ENCODE results near the gene NACA2.
"Not testable (repeated sequence)": the region's sequence is repeated elsewhere in the genome, so short reads cannot be mapped to it uniquely, and the experiment has no call there.

NACA2 gene

DNA sequence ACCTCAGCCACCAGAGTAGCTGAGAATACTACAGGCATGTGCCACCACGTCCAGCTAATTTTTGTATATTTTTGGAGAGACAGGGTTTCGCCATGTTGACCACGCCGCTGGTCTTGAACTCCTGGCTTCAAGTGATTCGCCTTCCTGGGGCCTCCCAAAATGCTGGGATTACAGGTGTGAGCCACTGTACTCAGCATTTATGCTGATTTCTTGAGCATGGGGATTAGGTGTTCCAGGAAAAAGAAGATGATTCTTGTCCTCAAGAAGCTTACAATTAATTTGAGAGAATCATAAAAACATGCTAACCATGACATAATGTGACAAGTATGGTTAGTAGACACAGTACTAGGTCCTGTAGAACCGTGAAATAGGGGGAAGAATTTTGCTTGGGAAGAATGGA is 30.9 kb downstream of the NACA2 start:
- H3K4me2 ChIP-seq (ENCODE audit: low read length): no peak overlapping the region
- no peaks in the 10 kb centered on the region for H3F3A ChIP-seq (ENCODE audit: control insufficient read depth, insufficient read depth)
- no peaks in the 10 kb centered on the region for H4K20me1 ChIP-seq (ENCODE audit: control insufficient read depth, insufficient read depth, low read depth, low read length)
- H3K9me2 ChIP-seq (replicated peaks; ENCODE audit: control insufficient read depth, low read length): no peaks in the 10 kb centered on the region
- H3K27me3 ChIP-seq (ENCODE audit: control insufficient read depth, low read length): no peaks in the 10 kb centered on the region
- no peaks in the 10 kb centered on the region for H3K9me3 ChIP-seq (ENCODE audit: control insufficient read depth, insufficient read depth, low read length)
- H3K4me1 ChIP-seq (ENCODE audit: control insufficient read depth, low read length): peaks cover 11% of the 10 kb centered on the region
- no peak overlapping the region for H3K4me3 ChIP-seq (ENCODE audit: low read length)
- H3K36me3 ChIP-seq (ENCODE audit: control insufficient read depth, low read length): no peaks in the 10 kb centered on the region
- no peak for TF ChIP-seq EZH2phosphoT487 (IDR thresholded peaks at IDR 0.05; ENCODE audit: borderline replicate concordance, low read length)
- TF ChIP-seq, protein P1, sequence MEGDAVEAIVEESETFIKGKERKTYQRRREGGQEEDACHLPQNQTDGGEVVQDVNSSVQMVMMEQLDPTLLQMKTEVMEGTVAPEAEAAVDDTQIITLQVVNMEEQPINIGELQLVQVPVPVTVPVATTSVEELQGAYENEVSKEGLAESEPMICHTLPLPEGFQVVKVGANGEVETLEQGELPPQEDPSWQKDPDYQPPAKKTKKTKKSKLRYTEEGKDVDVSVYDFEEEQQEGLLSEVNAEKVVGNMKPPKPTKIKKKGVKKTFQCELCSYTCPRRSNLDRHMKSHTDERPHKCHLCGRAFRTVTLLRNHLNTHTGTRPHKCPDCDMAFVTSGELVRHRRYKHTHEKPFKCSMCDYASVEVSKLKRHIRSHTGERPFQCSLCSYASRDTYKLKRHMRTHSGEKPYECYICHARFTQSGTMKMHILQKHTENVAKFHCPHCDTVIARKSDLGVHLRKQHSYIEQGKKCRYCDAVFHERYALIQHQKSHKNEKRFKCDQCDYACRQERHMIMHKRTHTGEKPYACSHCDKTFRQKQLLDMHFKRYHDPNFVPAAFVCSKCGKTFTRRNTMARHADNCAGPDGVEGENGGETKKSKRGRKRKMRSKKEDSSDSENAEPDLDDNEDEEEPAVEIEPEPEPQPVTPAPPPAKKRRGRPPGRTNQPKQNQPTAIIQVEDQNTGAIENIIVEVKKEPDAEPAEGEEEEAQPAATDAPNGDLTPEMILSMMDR (IDR thresholded peaks at IDR 0.05; ENCODE audit: low read depth, low read length, poor library complexity, severe bottlenecking): no peak
- no peaks in the 10 kb centered on the region for H3K79me2 ChIP-seq (ENCODE audit: control insufficient read depth, low read length)
- H3K27ac ChIP-seq (ENCODE audit: low read depth, low read length): no peak overlapping the region

DNA sequence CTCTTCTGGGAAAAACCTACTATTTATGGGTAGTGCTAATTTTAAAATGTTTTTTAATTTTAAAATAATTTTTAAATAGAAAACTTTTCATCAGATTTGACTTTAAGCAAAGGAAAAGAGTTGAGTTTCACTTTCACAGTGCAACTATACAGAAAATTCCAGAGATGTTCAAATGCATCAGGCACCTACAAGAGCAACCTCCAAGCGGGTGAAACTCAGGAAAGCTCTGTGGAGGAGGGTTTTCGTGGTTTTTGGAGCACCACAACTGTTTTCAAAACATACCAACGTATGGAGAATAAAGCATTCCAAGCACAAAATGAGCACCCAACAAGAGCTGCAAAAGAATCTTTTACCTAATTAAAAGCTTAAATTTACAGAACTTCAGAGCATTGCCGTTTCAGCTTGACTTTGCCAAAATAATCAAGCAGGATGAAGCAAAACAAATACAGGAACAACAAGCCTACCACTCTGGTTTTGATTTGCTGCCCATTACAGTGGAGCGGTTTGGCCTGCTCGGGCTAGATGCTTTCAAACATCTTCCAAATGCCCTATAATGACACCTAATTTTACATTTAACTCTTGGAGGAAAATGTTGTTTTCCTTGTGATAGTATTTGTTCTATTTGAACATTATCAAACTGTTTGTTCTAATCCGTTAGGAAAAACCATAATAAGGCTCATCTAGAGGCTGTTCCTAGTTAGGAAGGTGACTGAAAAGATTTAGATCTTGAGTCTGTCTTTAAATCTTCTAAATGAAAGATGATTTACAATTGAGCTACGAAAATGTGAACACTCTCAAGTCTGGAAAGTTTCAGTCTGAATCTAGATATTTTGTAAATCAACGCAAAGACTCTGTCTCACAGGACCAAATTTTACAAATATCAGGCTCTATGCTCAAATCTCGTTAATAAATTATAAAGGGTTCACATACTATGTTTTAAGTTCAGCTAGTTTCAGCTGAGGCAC is 34.5 kb downstream of the NACA2 start:
- H3K79me2 ChIP-seq (ENCODE audit: control insufficient read depth, low read length): no peaks in the 10 kb centered on the region
- peak overlapping the region; percentile 43; the same call in 1 of the 2 replicates for H3K27ac ChIP-seq (ENCODE audit: low read depth, low read length)
- no peaks in the 10 kb centered on the region for H4K20me1 ChIP-seq (ENCODE audit: control insufficient read depth, insufficient read depth, low read depth, low read length)
- H3K9me2 ChIP-seq (replicated peaks; ENCODE audit: control insufficient read depth, low read length): no peaks in the 10 kb centered on the region
- H3K4me1 ChIP-seq (ENCODE audit: control insufficient read depth, low read length): peaks cover 22% of the 10 kb centered on the region
- H3K27me3 ChIP-seq (ENCODE audit: control insufficient read depth, low read length): no peaks in the 10 kb centered on the region
- no peaks in the 10 kb centered on the region for H3F3A ChIP-seq (ENCODE audit: control insufficient read depth, insufficient read depth)
- no peak for TF ChIP-seq EZH2phosphoT487 (IDR thresholded peaks at IDR 0.05; ENCODE audit: borderline replicate concordance, low read length)
- H3K4me2 ChIP-seq (ENCODE audit: low read length): 0 out of 2 replicates have a peak overlapping the region, but pooled peaks have one; percentile 7
- H3K36me3 ChIP-seq (ENCODE audit: control insufficient read depth, low read length): no peaks in the 10 kb centered on the region
- no peaks in the 10 kb centered on the region for H3K9me3 ChIP-seq (ENCODE audit: control insufficient read depth, insufficient read depth, low read length)
- H3K4me3 ChIP-seq (ENCODE audit: low read length): no peak overlapping the region

DNA sequence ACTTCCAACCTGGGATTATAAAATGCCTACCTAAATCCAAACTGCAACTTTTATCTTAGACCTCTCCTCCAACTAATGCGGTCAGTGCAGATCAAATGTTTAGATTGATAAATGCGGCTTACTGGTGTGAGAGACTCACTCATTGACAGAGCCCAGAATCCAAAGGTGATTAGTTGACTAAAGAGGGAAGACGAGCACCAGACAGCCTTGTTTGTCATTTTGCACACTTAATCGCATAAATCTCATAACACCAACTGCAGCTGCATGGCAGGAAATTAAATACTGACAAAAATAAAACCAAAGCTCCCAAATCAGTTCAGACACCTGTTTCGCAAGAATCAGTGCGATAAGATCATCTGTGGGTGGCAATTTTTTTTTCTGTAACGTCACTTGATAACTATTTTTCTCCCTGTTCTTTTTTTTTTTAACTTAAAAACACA is 35.9 kb downstream of the NACA2 start:
- Histone ChIP-seq H3F3A (ENCODE audit: control insufficient read depth, insufficient read depth) (no peaks in the 10 kb centered on the region), H3K9me3 (ENCODE audit: control insufficient read depth, insufficient read depth, low read length) (no peaks in the 10 kb centered on the region), H3K79me2 (ENCODE audit: control insufficient read depth, low read length) (no peaks in the 10 kb centered on the region), H3K4me1 (ENCODE audit: control insufficient read depth, low read length) (peaks cover 22% of the 10 kb centered on the region), H3K4me2 (ENCODE audit: low read length) (peak overlapping the region; percentile 23), H3K27me3 (ENCODE audit: control insufficient read depth, low read length) (peaks cover 1% of the 10 kb centered on the region; the same call in 1 of the 2 replicates), H3K36me3 (ENCODE audit: control insufficient read depth, low read length) (no peaks in the 10 kb centered on the region), H4K20me1 (ENCODE audit: control insufficient read depth, insufficient read depth, low read depth, low read length) (no peaks in the 10 kb centered on the region), H3K27ac (ENCODE audit: low read depth, low read length) (peak overlapping the region; percentile 43), H3K9me2 (replicated peaks; ENCODE audit: control insufficient read depth, low read length) (no peaks in the 10 kb centered on the region), H3K4me3 (ENCODE audit: low read length) (no peak overlapping the region)
- TF ChIP-seq, protein P1 (IDR thresholded peaks at IDR 0.05; ENCODE audit: low read depth, low read length, poor library complexity, severe bottlenecking): no peak
- TF ChIP-seq EZH2phosphoT487 (IDR thresholded peaks at IDR 0.05; ENCODE audit: borderline replicate concordance, low read length): no peak

DNA sequence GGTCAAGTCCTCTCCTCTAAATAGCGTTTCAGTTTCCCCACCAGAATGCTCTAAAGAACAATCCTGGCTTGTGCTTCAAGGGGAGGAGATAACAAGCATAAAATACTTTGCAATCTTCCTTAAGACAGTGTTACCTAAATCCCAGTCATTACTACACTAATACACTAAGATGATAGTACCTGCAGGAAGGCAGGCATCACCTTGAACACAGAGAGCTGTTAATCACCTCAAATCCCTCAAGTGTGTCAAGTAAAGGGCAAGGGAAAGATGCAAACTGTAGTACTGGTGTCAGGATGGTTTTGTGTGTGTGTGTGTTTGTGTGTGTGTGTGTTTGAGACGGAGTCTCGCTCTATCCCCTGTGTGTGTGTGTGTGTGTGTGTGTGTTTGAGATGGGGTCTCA is 36.8 kb downstream of the NACA2 start:
- TF ChIP-seq, protein P1 (IDR thresholded peaks at IDR 0.05; ENCODE audit: low read depth, low read length, poor library complexity, severe bottlenecking): no peak
- TF ChIP-seq EZH2phosphoT487 (IDR thresholded peaks at IDR 0.05; ENCODE audit: borderline replicate concordance, low read length): no peak
- H4K20me1 ChIP-seq (ENCODE audit: control insufficient read depth, insufficient read depth, low read depth, low read length): no peaks in the 10 kb centered on the region

DNA sequence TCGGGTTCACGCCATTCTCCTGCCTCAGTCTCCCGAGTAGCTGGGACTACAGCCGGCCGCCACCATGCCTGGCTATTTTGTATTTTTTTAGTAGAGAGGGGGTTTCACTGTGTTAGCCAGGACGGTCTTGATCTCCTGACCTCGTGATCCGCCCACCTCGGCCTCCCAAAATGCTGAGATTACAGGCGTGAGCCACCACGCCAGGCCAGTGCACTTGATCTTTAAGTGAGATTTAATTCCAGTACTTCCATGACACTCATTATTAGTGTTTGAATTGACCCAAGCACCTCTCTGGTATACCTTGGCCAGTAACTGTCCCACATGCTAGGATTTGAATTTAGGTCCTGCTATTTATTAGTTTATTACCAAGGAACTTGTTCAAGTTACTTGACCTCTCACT is 38.5 kb downstream of the NACA2 start:
- peaks cover 22% of the 10 kb centered on the region for H3K4me1 ChIP-seq (ENCODE audit: control insufficient read depth, low read length)
- H3F3A ChIP-seq (ENCODE audit: control insufficient read depth, insufficient read depth): not testable (repeated sequence)

More for the DNA sequence above, 36.8 kb downstream of the NACA2 start:
- no peak overlapping the region for H3K27ac ChIP-seq (ENCODE audit: low read depth, low read length)
- no peaks in the 10 kb centered on the region for H3K79me2 ChIP-seq (ENCODE audit: control insufficient read depth, low read length)
- no peaks in the 10 kb centered on the region for H3K9me3 ChIP-seq (ENCODE audit: control insufficient read depth, insufficient read depth, low read length)
- H3K36me3 ChIP-seq (ENCODE audit: control insufficient read depth, low read length): no peaks in the 10 kb centered on the region
- H3F3A ChIP-seq (ENCODE audit: control insufficient read depth, insufficient read depth): no peaks in the 10 kb centered on the region
- H3K4me2 ChIP-seq (ENCODE audit: low read length): no peak overlapping the region
- peaks cover 6% of the 10 kb centered on the region for H3K27me3 ChIP-seq (ENCODE audit: control insufficient read depth, low read length)
- no peaks in the 10 kb centered on the region for H3K9me2 ChIP-seq (replicated peaks; ENCODE audit: control insufficient read depth, low read length)
- H3K4me1 ChIP-seq (ENCODE audit: control insufficient read depth, low read length): peaks cover 22% of the 10 kb centered on the region
- H3K4me3 ChIP-seq (ENCODE audit: low read length): no peak overlapping the region

More for the DNA sequence above, 38.5 kb downstream of the NACA2 start:
- H3K27ac ChIP-seq (ENCODE audit: low read depth, low read length); H3K9me2 ChIP-seq (replicated peaks; ENCODE audit: control insufficient read depth, low read length); H3K4me3 ChIP-seq (ENCODE audit: low read length); H3K4me2 ChIP-seq (ENCODE audit: low read length); H3K79me2 ChIP-seq (ENCODE audit: control insufficient read depth, low read length); H4K20me1 ChIP-seq (ENCODE audit: control insufficient read depth, insufficient read depth, low read depth, low read length); H3K36me3 ChIP-seq (ENCODE audit: control insufficient read depth, low read length); H3K9me3 ChIP-seq (ENCODE audit: control insufficient read depth, insufficient read depth, low read length); H3K27me3 ChIP-seq (ENCODE audit: control insufficient read depth, low read length): not testable (repeated sequence)
